ENCODE data around the gene GSTM3. TPM values are rescaled to one million over a fixed set of nuclear protein-coding genes. Genes with fewer than 3 reads are reported as not detected.

GSTM3 gene
- total RNA-seq = 10 to 100 TPM in 3 of 6 donors, 1 to 10 TPM in 3; 4.9 to 23.3 (median 11.2) TPM

- Histone ChIP-seq H3K4me3 (peak within 1 kb of the TSS; percentile 49 to 84 (median 66)), H3K27me3 (no peaks in the 10 kb centered on the region), H3K4me1 (peaks cover 6 to 17% (median 10%) of the 10 kb centered on the region in 4 donors), H3K36me3 (peaks cover 0 to 11% (median 2%) of the 10 kb centered on the region in 4 donors), H3K9me3 (no peaks in the 10 kb centered on the region), H3K27ac (peak within 1 kb of the TSS; percentile 14 to 85 (median 66))
- DNase-seq (no peak), ATAC-seq (ENCODE audit: low FRiP score in 2 of 2) (peak; percentile 13 to 59)
- TF ChIP-seq CTCF (IDR thresholded peaks at IDR 0.05) (no peak), POLR2AphosphoS5 (IDR thresholded peaks at IDR 0.05) (no peak), POLR2A (IDR thresholded peaks at IDR 0.05) (no peak), EP300 (IDR thresholded peaks at IDR 0.05) (no peak)
- WGBS, 2 donors = 2 to 8% methylated on average over 10 of the region's 10 CpGs
Measured at GRCh38 chr1:109740615-109741373, at the start of gene GSTM3. Gene GSTM3 (minus strand): TSS chr1:109741038. CDS start chr1:109740287, 751 bp downstream.

GRCh38 chr1:109790329-109790728 lies 49.5 kb upstream of the GSTM3 start:
- H3K4me1 ChIP-seq = peaks cover 50 to 69% (median 66%) of the 10 kb centered on the region in 4 donors
- H3K27ac ChIP-seq = peak overlapping the region; percentile 51 to 78 (median 74)
- 75 to 81% methylated on average over 2 of the region's 2 CpGs for WGBS, 2 donors
- H3K36me3 ChIP-seq = no peaks in the 10 kb centered on the region
- ATAC-seq (ENCODE audit: low FRiP score in 2 of 2) (no peak), DNase-seq (no peak)
- H3K9me3 ChIP-seq = no peaks in the 10 kb centered on the region
- no peak overlapping the region for H3K4me3 ChIP-seq
- no peaks in the 10 kb centered on the region for H3K27me3 ChIP-seq
- TF ChIP-seq POLR2A (IDR thresholded peaks at IDR 0.05) (no peak), CTCF (IDR thresholded peaks at IDR 0.05) (no peak), EP300 (IDR thresholded peaks at IDR 0.05) (no peak), POLR2AphosphoS5 (IDR thresholded peaks at IDR 0.05) (no peak)

GRCh38 chr1:109789551-109790180 lies 48.8 kb upstream of the GSTM3 start:
- Histone ChIP-seq H3K9me3 (no peaks in the 10 kb centered on the region), H3K36me3 (no peaks in the 10 kb centered on the region), H3K27ac (peak overlapping the region in 3 of 4 donors; percentile 69 to 78 (median 78)), H3K27me3 (no peaks in the 10 kb centered on the region), H3K4me1 (peaks cover 50 to 66% (median 64%) of the 10 kb centered on the region in 4 donors), H3K4me3 (no peak overlapping the region)
- no peak for TF ChIP-seq POLR2AphosphoS5 (IDR thresholded peaks at IDR 0.05)
- no peak for TF ChIP-seq CTCF (IDR thresholded peaks at IDR 0.05)
- no peak for TF ChIP-seq EP300 (IDR thresholded peaks at IDR 0.05)
- TF ChIP-seq POLR2A (IDR thresholded peaks at IDR 0.05) = no peak
- WGBS, 2 donors = 82 to 85% methylated on average over 9 of the region's 9 CpGs
- DNase-seq (peak in 1 of 2 donors; percentile 20), ATAC-seq (ENCODE audit: low FRiP score in 2 of 2) (no peak)

- WGBS, 2 donors = 79 to 88% methylated on average over 9 of the region's 9 CpGs
- DNase-seq (peak in 1 of 2 donors; percentile 18), ATAC-seq (ENCODE audit: low FRiP score in 2 of 2) (no peak)
- TF ChIP-seq POLR2A (IDR thresholded peaks at IDR 0.05) (no peak), CTCF (IDR thresholded peaks at IDR 0.05) (peak in 3 of 6 experiments; percentile 4 to 26 (median 16))
- H3K27ac ChIP-seq = peak overlapping the region in 2 of 4 donors; percentile 78
- H3K9me3 ChIP-seq = no peaks in the 10 kb centered on the region
- no peaks in the 10 kb centered on the region for H3K27me3 ChIP-seq
- no peak overlapping the region for H3K4me3 ChIP-seq
- no peaks in the 10 kb centered on the region for H3K36me3 ChIP-seq
- H3K4me1 ChIP-seq = peaks cover 44 to 59% (median 56%) of the 10 kb centered on the region in 4 donors
Measured at GRCh38 chr1:109788695-109789521, 48.1 kb upstream of the GSTM3 start.

All from upper lobe of left lung (tissue), 6 donors.